GM21529 (cell line): Measurements from ENCODE around the gene ZNF22.

ENCODE experiments used
- ATAC-seq: cut with Tn5 transposase; IDR thresholded peaks from one replicate; pipeline ENCODE4 v1.9.1; 2021; ENCODE audit not compliant: unreplicated experiment

The ZNF22 gene

GRCh38 chr10:44963772-44964633 lies 36.7 kb upstream of the ZNF22 start:
- no peak for ATAC-seq

GRCh38 chr10:44965104-44965503 lies 35.6 kb upstream of the ZNF22 start:
- no peak for ATAC-seq

- peak; percentile 31 for ATAC-seq
These were observed 35.0 kb upstream of the ZNF22 start for GRCh38 chr10:44965651-44966097.

- peak; percentile 25 for ATAC-seq
These were observed 34.5 kb upstream of the ZNF22 start for GRCh38 chr10:44966129-44966815.

- ATAC-seq, result no peak
These were observed 33.8 kb upstream of the ZNF22 start for GRCh38 chr10:44966816-44967509.

- ATAC-seq, result no peak
These were observed 33.1 kb upstream of the ZNF22 start for GRCh38 chr10:44967616-44968015.

- no peak for ATAC-seq
These were observed 32.6 kb upstream of the ZNF22 start for GRCh38 chr10:44968091-44968490.

GRCh38 chr10:44968500-44969400 lies 32.0 kb upstream of the ZNF22 start:
- ATAC-seq, result no peak

GRCh38 chr10:44969854-44970253 lies 30.9 kb upstream of the ZNF22 start:
- ATAC-seq, result no peak

GRCh38 chr10:44970812-44971395 lies 29.8 kb upstream of the ZNF22 start:
- ATAC-seq, result no peak

- no peak for ATAC-seq
These were observed 29.3 kb upstream of the ZNF22 start for GRCh38 chr10:44971434-44971833.

GRCh38 chr10:44971935-44972757 lies 28.6 kb upstream of the ZNF22 start:
- ATAC-seq, result no peak

GRCh38 chr10:44972874-44973306 lies 27.8 kb upstream of the ZNF22 start:
- no peak for ATAC-seq

GRCh38 chr10:44973323-44974081 lies 27.2 kb upstream of the ZNF22 start:
- ATAC-seq, result peak; percentile 32

GRCh38 chr10:44974082-44974627 lies 26.6 kb upstream of the ZNF22 start:
- peak; percentile 4 for ATAC-seq

- ATAC-seq, result peak; percentile 69
These were observed 25.9 kb upstream of the ZNF22 start for GRCh38 chr10:44974628-44975430.
